ENCODE measurements around the gene MYOCD.

The MYOCD gene

DNA sequence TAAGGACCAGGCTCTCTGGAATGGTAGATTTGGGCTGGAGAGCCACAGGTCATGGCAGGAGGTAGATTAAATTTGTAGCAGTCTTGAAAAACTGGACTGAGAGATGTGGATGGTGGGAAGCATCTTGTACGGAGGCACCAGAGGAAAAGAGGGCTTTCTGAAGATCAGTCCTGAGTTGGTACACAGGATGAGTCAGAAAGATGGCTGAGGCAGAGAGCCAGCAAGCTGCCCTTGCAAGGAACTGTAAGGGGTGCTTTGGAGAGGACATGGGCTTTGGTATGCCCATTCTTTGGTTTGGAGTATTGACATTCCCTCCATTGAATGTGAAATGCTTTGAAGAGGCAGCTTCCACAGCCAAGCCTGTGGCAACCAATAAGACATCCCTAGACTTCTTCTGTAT, 55.9 kb downstream of the MYOCD start:
- DNase-seq, result no peak

DNA sequence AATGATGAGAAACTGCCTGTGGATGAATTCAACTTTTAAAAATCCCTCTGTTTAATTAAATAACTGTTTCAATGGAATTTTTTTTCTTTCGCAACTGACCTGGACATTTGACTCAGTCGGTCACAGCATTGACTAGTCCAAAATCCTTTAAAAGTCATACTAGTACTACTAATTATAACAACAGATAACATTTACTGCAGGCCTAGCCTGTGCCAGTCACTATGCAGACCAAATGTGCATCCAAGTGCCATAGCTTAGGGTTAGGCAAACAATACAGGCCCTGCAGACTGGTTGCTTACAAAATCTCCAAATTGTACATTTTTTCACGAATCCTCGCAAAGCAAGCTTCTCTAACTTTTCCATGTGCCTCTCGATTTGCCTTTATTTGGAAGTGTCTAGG, 56.6 kb downstream of the MYOCD start:
- no peak for DNase-seq

DNA sequence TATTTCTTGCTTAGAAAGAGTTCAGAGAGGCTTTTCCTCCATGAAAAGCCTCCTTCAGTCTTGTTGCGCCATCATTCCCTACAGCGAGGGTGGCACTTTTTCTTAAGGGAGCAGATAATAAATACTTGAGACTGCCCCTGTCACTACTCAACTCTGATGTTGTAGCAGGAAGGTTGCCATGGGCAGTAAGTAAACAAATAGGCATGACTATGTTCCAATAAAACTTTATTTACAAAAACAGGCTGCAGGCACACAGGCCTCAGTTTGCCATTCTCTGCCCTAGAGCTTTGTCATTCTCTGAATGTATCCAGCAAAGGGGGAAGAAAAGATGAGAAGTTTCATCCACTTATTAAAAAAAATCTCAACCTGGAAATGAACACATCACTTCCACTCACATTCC, 60.4 kb downstream of the MYOCD start:
- no peak for DNase-seq

DNA sequence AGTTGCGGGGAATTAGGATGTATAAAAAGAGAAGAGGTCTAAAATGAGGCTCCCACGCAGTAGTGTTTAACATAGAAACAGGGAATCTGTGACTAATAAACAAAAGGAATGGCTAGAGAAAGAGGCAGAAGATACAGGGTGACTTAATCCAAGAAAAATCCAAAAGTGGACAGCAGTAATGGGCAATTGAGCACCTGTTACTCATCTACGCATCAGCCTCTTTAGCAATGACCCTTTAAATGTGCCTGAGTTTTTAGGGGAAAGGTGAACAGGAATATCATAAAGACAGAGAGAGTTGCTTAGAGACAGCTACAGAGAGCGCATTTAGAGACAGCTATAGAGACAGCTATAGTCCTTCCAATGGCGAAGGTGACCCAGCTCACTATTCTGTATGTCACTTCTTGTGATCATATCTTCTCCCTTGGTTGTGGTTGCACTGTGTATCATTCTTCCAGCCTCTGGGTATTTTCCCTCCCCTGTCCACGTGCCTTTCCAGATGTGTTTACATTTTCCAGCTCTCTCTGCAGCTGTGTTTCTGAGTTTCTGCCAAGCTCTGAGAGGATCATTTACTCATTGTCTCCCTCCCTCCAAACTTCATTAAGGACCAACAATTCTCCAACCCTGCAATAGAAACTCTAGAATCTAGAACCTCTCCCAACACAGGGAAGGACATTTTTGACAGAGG, 61.5 kb downstream of the MYOCD start:
- DNase-seq, result no peak

DNA sequence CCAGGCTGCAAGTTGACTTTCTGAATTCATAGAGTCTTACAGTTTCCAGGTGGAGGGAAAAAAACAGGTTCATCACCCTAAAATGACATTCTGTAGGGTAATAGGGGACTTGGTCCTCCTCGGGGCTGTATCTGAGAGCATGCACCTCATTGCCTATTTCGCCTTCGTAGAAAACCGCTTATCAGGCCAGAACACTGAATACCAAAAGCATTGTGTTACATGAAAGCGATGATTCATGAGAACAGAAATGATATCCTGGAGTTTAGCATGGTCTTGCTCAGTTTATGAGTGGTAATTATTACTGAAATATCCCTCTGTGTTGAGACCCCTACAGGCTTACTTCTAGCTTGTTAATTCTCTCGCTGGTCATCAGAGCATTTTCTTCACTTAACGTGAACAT, 62.2 kb downstream of the MYOCD start:
- DNase-seq, result no peak

DNA sequence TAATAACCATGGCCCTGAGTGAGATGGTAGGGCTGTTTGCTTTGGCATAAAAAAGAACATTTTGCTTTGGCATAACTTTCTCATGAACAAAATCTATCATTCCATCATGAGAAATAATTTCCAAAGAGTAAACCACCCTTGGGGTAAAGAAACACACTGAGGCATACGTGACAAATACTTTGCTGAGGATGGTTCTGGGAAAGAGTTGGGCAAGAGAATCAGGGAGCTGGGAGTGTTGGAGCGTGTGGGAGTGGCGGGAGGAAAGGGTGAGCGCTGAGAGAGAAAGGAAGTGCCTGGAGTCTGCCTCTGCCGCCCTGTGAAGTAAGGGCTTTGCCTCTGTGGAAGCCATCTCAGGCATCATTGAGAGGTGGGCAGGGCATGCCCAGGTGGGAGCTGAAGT, 63.4 kb downstream of the MYOCD start:
- no peak for DNase-seq

DNA sequence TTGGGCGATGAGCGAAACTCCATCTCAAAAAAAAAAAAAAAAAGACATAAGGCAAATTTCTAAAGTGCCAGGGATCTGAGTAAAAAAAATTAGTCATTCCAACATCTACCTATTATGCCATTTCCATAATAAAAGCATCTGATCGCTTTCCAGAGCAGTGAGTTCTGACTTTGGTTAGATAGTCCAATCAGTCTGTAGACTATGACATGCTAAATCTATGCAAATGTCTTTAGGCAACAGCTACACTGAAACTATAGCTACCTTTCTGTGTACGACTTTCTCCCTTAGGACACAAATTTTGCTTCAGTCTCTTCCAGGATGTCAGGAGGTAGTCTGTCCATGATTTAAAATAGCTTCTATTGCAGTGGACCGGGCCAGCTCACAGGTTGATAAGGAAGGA, 64.7 kb downstream of the MYOCD start:
- no peak for DNase-seq

DNA sequence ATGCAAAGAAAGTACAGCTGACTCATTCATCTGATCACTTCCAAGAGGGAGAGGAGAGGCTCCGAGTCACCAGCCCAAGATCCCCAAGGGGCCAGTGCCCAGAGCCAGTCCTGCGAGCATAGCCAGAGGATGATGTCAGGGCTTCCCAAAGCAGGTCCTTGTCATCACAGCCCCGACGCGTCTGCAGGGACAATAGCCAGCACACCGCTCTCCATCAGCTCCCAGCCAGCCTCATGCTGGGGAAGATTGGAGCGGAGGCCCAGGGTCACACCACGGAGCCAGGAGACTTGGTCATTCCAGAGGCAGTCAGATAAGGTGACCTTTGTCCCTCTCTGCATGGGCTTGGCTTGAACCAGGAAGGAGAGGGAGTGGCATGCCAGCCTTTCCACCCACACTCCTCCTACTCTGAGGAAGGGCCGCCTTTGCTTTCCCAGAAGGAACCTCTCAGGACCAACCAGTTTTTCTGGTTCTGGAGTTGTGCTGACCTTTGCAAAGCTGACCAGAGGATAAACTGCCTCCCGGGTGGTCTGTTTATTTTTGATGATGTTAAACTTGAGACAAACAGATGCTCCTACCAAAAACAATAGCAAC, 65.3 kb downstream of the MYOCD start:
- DNase-seq, result no peak

DNA sequence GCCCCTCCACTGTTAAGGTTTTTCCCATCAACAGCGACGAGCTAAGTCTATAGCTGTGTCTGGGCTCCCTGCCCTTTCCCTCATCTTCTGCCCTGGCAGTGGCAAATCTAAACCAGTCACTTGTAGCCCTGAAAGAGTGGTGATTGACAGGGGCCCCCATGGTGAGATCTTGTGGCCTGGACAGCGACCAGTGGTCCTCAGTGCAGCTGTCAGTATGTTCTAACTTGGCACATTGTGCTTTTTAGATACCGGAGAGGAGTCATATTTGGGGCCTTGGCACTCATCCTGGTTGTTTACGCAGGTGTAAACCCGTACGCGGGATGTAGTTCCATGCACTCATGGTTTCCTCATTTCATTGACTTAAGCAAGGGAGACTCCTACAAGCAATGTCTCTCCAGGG, 66.1 kb downstream of the MYOCD start:
- no peak for DNase-seq

DNA sequence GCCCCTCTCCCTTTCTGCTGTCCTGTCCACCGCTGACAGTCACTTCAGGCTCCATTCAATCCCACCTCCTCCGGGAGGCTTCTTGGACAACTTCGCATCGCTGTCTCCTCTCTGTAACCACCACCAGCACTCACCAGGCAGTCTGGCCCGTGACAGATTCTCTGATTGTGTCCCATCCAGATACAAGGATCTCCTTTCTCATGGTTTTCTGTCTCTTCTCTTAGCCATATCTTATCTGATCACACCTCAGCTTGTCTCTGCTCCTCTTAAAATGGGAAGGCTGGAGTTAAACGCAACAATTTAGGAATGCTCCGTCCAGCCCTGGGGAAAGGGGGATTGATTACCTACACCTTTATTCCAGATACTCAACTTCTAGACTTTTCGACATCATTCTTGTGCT, 66.7 kb downstream of the MYOCD start:
- no peak for DNase-seq

DNA sequence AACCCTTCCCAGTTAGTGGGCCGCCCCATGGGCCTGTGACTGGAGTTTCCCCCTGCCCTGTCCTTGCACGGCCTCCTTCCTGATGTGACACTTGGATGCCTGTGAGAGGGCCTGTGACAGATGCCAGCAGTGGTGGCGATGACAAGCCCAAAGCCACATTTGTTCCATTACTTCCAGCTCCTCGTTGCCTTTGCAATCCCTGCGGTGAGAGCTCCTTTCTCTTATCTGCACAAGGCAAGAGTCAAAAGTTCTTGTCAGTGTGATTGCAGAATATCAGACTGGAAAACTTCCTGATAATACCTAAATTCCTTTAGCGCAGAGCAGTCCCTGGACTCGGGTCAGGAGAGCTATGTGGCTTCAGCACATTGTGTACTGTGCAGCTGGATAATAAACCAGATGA, 69.2 kb downstream of the MYOCD start:
- no peak for DNase-seq

DNA sequence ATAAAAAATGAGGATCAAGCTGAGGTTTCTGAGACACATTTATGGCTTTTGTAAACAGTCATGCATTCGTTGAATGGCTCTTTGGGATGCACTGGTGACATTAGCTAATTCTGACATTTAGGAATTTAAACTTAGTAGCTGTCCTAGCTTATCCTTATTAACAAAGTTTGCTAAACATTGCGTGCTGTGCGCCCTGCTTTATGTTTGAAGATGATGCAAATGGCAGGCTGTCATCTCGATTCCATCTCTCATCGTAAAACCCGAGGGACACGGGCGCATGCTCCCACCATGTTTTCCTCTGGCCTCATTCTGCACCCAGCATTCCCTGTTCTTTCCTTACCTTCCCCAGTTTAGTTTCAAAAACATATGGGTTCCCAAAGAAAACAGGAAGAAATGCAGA, 69.8 kb downstream of the MYOCD start:
- no peak for DNase-seq

DNA sequence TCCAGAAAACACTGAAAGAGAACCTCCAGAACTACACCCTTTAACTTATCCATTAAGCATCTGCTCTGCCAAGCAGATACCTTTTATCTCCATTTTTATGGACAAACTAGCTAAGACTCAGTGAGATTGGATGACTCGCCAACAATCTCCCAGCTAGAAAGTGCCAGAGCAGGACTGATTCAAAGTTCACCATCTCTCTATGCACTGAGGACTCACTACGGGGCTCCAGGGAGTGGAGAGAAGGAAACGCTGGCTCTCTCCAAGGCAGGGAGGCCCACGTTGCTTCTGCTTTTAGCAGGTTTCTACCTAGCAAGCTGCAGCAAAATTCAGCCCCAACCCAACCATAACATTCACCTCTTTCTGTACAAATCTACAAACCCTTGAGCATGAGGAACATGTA, 70.8 kb downstream of the MYOCD start:
- no peak for DNase-seq

DNA sequence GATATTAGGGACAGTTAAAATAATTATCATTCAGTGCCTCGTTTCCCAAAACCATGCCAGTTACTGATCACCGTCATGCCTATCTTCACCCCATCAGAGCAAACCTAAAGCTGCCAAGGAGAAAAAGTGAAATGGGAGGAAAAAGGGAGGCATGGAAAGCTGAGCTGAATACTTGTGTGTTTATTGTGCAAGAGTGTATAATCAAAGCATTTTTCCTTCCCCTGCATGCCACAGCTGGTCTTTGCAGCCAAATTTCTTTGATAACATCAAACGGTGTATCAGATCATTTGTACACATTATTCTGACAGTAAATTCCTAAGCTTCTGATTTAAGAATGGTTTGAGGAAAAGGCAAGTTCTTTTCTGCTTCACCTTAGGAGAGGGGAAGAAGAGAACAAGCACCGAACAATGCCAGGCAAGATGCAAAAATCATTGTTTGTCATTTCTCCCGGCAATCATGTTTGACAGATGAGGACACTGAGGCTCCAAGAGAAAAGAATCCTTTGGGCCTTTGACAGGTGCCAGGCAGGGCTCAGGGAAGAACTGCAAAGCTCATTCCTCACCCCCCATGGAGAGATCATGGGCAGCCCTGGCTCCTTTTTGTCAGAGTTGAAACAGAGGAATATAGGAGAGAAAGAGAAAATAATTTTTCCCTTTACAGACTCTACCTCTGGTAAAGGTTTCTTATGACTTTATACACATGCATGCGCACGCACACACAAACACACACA, 72.2 kb downstream of the MYOCD start:
- DNase-seq, result no peak

DNA sequence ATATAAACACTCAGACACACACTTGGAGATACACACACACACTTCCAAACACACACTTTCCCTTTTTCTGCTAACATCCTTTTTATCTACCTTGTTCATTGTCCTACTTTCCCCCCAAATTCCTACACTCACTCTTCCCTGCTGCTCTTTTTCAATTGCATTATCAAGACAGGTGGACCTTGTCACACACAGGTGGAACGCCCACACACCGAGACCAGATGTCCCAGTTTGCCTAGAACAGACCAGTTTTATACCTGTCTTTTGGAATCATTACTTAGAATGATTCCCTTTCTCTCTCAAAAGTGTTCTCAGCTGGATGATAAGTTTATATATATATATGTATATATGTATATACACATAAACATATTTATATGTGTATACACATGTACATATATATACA, 72.9 kb downstream of the MYOCD start:
- DNase-seq, result no peak

DNA sequence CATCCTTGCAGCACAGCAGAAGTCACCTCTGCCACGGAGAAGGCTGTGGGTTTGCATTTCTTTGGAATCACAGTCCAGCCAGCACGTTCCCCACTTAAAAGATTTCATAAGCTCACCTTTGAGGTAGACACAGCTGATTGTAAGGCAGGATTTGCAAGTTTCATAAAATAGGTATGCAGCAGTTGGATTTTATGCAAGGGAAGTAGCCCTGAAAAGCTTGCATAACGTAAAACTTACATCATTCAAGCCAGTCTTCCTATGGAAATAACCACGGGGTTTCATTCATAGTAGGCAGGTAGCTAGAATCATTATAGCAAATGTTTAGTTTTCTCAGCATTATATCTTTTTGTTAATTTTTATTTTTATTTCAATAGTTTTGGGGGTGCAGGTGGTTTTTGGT, 73.8 kb downstream of the MYOCD start:
- DNase-seq, result no peak

DNA sequence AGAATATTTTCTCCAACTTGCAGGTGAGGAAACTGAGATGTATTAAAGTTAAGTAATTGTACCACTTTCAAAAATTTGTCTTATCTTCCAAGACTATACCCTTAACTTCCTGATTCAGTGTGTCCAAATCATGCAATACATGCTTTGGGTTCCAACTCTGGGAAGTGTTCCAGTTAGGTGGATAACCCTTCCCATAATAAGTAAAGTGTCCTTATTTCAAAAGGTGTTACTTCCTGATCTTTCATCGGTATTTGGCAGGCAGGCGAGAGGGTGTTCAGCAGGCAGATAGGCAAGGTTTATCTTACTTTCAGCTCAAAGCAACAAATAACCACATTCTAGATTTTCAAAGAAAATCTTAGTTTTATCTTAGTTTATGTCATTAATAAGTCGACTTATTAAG, 77.4 kb downstream of the MYOCD start:
- no peak for DNase-seq

DNA sequence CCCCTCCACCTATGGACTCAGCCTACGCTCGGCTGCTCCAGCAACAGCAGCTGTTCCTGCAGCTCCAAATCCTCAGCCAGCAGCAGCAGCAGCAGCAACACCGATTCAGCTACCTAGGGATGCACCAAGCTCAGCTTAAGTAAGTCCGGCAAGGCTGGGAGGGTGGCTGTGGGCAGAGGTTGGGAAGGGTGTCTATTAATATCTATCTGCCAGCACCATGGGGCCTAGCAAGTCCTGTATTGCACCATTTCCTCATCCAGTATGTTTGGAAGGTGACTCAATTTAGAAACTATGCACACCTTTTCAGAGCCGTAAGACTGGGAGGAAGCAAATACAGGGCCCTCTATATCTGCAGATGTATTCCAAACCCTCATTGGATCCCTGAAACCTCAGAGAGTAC, 78.6 kb downstream of the MYOCD start:
- DNase-seq, result no peak

DNA sequence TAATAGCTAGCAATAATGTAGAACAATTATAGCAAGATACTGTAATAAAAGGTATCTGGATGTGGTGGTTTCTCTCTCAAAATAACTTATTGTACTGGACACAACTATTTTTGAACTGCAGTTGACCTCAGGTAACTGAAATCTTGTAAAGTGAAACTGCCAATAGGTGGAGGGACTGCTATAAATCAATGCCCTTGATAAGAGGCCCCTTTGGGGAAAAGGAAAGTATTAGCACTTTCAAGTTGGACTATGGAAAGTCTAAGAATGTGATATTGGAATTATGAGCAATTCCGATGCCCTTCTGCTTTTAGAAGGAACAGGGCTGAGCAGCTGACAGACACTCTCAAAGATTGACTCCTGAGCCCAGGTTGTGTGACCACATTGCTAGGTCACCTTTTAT, 79.1 kb downstream of the MYOCD start:
- no peak for DNase-seq

DNA sequence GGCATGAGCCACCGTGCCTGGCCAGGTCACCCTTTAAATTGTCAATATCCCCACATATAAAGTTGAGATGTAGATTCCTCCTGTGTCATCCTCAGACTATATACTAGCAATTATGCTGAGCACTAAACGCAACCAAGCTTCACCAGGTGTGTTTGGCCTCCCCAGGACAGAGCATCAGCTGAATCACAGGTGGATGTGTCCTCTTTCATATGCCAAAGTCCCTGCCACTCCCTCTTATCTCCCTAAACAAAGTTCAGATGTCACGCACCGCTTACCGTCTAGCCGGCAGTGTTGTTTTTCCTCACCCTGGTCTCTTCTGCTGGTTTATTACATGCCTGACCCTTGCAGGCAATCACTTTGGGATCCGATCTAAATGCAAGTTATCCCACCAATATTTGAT, 79.8 kb downstream of the MYOCD start:
- DNase-seq, result no peak

DNA sequence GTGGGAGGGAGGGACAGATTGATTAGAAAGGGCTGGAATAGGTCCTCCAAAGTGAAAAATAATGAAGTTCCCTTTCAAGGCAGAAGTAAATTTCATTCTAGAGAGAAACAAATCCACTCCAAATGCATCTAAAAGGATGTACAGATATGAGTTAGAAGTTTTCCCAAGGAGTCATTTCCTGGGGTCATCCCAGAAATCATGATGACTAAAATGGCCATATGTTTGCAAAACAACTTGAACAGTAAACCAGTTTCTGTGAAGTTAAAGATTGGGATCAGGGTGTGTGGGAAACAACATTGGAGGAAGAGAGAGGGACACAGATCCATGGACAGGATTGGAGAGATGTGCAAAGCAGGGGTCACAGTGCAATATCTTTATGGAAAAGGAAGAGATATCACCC, 91.1 kb downstream of the MYOCD start:
- DNase-seq, result no peak

DNA sequence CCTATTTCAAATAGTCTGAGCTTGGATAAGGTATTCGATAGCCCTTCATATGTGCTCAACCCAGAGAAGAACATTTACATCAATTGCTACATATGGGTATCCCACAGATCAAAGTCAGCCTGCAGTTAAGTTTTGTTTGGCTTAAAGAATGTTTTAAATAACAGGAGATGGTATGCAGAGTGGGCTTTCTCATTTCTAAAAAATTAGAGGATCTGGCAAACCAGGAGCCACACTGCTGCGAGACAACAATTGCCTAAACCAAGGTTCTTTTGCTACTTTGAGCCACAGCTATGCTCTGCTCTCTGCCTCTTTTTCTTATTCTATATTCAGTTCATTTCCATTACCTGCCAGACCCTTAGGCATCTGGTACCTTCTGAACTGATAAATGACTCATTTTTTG, 93.4 kb downstream of the MYOCD start:
- no peak for DNase-seq

DNA sequence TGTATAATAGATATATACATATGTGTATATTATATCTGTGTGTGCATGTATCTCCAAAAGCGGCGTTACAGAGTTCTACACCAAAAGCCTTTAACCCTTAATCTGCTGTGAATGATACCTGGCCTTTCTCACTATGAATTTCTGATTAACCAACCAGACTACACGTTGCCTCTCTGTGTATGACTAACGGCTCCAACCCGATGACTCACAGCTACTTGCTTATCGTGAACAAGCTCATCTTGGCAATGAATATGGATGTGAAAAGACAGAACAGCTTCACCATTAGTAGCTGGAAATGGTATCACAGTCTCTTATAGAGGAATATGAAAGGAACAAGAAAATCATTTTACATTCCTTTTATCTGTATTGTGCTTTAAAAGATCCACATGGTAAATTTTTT, 99.9 kb downstream of the MYOCD start:
- peak; percentile 6 for DNase-seq

DNA sequence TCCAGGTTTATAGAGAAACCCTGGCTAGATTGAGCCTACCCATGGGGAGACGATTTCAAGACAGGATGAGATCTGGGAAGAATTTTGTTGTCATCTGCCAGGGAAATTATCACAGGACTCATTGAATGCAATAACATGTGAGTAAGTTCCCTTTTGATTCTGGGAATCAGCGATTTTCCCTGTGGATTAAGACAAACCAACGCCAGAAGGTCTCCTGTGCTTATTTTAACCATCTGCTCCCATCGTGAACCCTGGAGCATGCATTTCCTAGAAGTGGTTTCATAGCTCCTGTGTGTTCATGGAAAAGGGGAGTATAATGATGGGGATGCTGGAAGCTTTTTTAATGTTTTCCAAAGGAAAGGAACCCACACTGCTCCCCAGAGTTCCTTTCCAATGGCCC, 102.6 kb downstream of the MYOCD start:
- DNase-seq, result no peak

DNA sequence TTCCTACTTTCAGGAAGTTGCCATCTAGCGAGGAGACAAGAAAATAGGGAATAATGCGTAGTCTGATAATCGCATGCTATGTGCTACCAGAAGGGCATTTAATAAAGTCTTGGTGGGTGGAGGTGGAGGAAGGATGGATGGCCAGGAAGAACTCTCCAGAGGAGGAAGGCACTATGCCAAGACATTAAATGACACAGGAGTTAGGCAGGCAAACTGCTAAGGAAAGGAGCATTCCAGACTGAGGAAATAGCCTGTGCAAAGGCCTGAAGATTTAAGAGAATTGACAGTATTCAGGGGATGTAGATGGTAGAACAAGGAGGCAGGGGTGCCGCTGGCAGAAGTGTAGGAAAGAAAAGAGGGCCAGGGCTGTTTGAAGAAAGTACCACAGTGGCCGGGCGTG, 104.3 kb downstream of the MYOCD start:
- no peak for DNase-seq

Data from activated CD4-positive, alpha-beta T cell treated with anti-CD3 and anti-CD28 coated beads for 48 hours (primary cell).